HepG2 (cell line): ENCODE data around the gene C22orf39. TPM values are rescaled to one million over a fixed set of nuclear protein-coding genes. Genes with fewer than 3 reads are reported as not detected.

ENCODE experiments used
- ATAC-seq: fragments of 200-7000 bp; cut with Tn5 transposase; 3 replicates; pipeline ENCODE4 v1.9.1; 2020; ENCODE audit warnings: mild to moderate bottlenecking, moderate library complexity
- BruUV-seq: library from RNA; stranded (reverse); fragments of 400-500 nt; replicated peaks from 2 replicates; lab custom pipeline; 2021; lab: Mats Ljungman, UMichigan
- CTCF ChIA-PET: fragments of 300-600 bp; formaldehyde crosslinking; extraction: SDS; loops from one replicate; lab custom pipeline; 2021; ENCODE audit warnings: low total read pairs, inconsistent platforms, low intra/inter-chr PET ratio; lab: Yijun Ruan, JAX
- POLR2A ChIA-PET: fragments of 350-600 bp; sonication (Branson Sonifier 250); formaldehyde crosslinking; loops from one replicate; lab custom pipeline; 2020; ENCODE audit warnings: antibody characterized with exemption, inconsistent platforms; lab: Yijun Ruan, JAX
- DNase-seq: peaks from one replicate; pipeline ENCODE4 v3.0.0-alpha.2; 2015; ENCODE audit warnings: low spot score
- FAIRE-seq: peaks from 3 replicates; lab custom pipeline; 2011; peaks lifted over from hg19 to GRCh38; lab: Jason Lieb, UNC
- H2AFZ ChIP-seq: one replicate; pipeline ENCODE4 v1.6.1; 2011; ENCODE audit warnings: low read length, inconsistent platforms
- H3K27ac ChIP-seq: fragments of 300-600 bp; 3 replicates; pipeline ENCODE4 v1.8.0; 2011; ENCODE audit warnings: mixed run types, mild to moderate bottlenecking, mixed read lengths, low read length, inconsistent platforms; ENCODE audit not compliant: insufficient read depth; ENCODE audit errors: extremely low read length
- H3K27me3 ChIP-seq, 2 experiments: fragments of 200-600 bp in 1 of 2; 2 replicates in 1 of 2; 3 replicates in 1 of 2; pipeline versions ENCODE4 v1.6.0 to v1.8.0; 2011; ENCODE audit warnings: low read length in 2 of 2, mild to moderate bottlenecking in 2 of 2, moderate library complexity in 2 of 2, inconsistent platforms in 1 of 2; ENCODE audit not compliant: insufficient read depth in 2 of 2, control insufficient read depth in 1 of 2
- H3K36me3 ChIP-seq, 2 experiments: fragments of 200-600 bp in 1 of 2; replicated peaks in 1 of 2; 2 replicates in 1 of 2; 3 replicates in 1 of 2; pipeline versions ENCODE4 v1.5.1 to v1.8.0; 2011; ENCODE audit warnings: low read length in 2 of 2, inconsistent platforms in 1 of 2; ENCODE audit not compliant: insufficient read depth in 2 of 2, control insufficient read depth in 1 of 2
- H3K4me1 ChIP-seq: 2 replicates; pipeline ENCODE4 v1.5.1; 2012; ENCODE audit warnings: low read length, inconsistent platforms; ENCODE audit not compliant: insufficient read depth
- H3K4me2 ChIP-seq: 2 replicates; pipeline ENCODE4 v1.6.0; 2011; ENCODE audit warnings: low read depth, low read length, inconsistent platforms
- H3K4me3 ChIP-seq, 3 experiments: fragments of 200-600 bp in 1 of 3; sonication (generic), shearing (Covaris generic) in 1 of 3; replicated peaks in 1 of 3; 2 replicates each; pipeline ENCODE4 v1.5.1; 2011 to 2016; ENCODE audit warnings: low read length in 3 of 3, inconsistent platforms in 2 of 3, low read depth in 2 of 3, mild to moderate bottlenecking in 2 of 3, control low read depth in 1 of 3, mixed read lengths in 1 of 3; ENCODE audit not compliant: insufficient read depth in 1 of 3
- H3K79me2 ChIP-seq: one replicate; pipeline ENCODE4 v1.6.1; 2011; ENCODE audit warnings: low read length, inconsistent platforms; ENCODE audit not compliant: insufficient read depth
- H3K9ac ChIP-seq: 2 replicates; pipeline ENCODE4 v1.6.0; 2011; ENCODE audit warnings: mild to moderate bottlenecking, low read depth, low read length, inconsistent platforms; ENCODE audit not compliant: insufficient read depth
- H3K9me3 ChIP-seq: 2 replicates; pipeline ENCODE4 v1.5.1; 2012; ENCODE audit warnings: mild to moderate bottlenecking, low read length
- H4K20me1 ChIP-seq: 2 replicates; pipeline ENCODE4 v1.6.0; 2011; ENCODE audit warnings: inconsistent platforms, mild to moderate bottlenecking, low read length, moderate library complexity; ENCODE audit not compliant: insufficient read depth
- BCL6 ChIP-seq: IDR thresholded peaks from 2 replicates; pipeline ENCODE4 v1.6.1; 2016; ENCODE audit warnings: missing genetic modification reagents, missing compliant biosample characterization
- MBNL3 ChIP-seq: fragments of 250-450 bp; sonication (Bioruptor Pico); conservative IDR thresholded peaks from 2 replicates; pipeline ENCODE4 v1.8.0; 2022; ENCODE audit warnings: mild to moderate bottlenecking, inconsistent platforms
- RORA ChIP-seq: sonication (generic); formaldehyde crosslinking; IDR thresholded peaks from 2 replicates; pipeline ENCODE4 v1.5.0; 2020; ENCODE audit warnings: mild to moderate bottlenecking, missing genetic modification reagents, moderate library complexity
- SOX5 ChIP-seq: IDR thresholded peaks from 2 replicates; pipeline ENCODE4 v1.6.1; 2016; ENCODE audit warnings: borderline replicate concordance
- ZBTB38 ChIP-seq: sonication (generic); formaldehyde crosslinking; IDR thresholded peaks from 2 replicates; pipeline ENCODE4 v1.5.1; 2020; ENCODE audit warnings: mild to moderate bottlenecking, missing genetic modification reagents
- ZNF225 ChIP-seq: sonication (generic); formaldehyde crosslinking; IDR thresholded peaks from 2 replicates; pipeline ENCODE4 v1.4.0; 2020; ENCODE audit warnings: mild to moderate bottlenecking, missing genetic modification reagents
- ZNF749 ChIP-seq: sonication (generic); formaldehyde crosslinking; IDR thresholded peaks from 2 replicates; pipeline ENCODE4 v1.8.0; 2022; ENCODE audit warnings: mild to moderate bottlenecking, missing genetic modification reagents, moderate library complexity, borderline replicate concordance
- ZNF839 ChIP-seq: sonication (generic); formaldehyde crosslinking; IDR thresholded peaks from 2 replicates; pipeline ENCODE4 v1.4.0; 2020; ENCODE audit warnings: missing genetic modification reagents, mild to moderate bottlenecking, borderline replicate concordance
- WGBS: methylation state at CpG from one replicate; pipeline ENCODE4 v1.1.6; 2017; ENCODE audit warnings: low lambda C conversion rate; 5-methylcytosine and 5-hydroxymethylcytosine counted together
- in situ Hi-C: cut with HindIII; loops from 2 replicates; pipeline ENCODE4 v1.10.0; 2017; ENCODE audit warnings: low pct_unique_long_range_greater_than_20kb; ENCODE audit not compliant: extremely low pct_ligation_motif_present
- intact Hi-C: fragments of 100-400 bp; cut with micrococcal nuclease; formaldehyde crosslinking; loops from one replicate; pipeline ENCODE4 v1.10.0; 2022; ENCODE audit not compliant: unreplicated experiment
- polyA plus RNA-seq, 8 experiments: library from polyadenylated mRNA; depleted of rRNA in 3 of 8; stranded (reverse) in 7 of 8; unstranded in 1 of 8; fragments of >200 nt; fragmentation: Illumina TruSeq in 4 of 8; extraction: Trizol in 4 of 8; gene quantifications; 2 replicates each; pipeline versions ENCODE4 v1.2.1 to v1.2.3, GENCODE V29; 2011 to 2016; ENCODE audit warnings: low read depth in 4 of 8, missing spikeins in 1 of 8, mixed read lengths in 1 of 8; ENCODE audit not compliant: insufficient read depth in 1 of 8
- total RNA-seq, 5 experiments: library from RNA; depleted of rRNA; stranded (reverse); fragments of >200 nt; fragmentation: Illumina TruSeq; extraction: Trizol; gene quantifications; 2 replicates each; pipeline ENCODE4 v1.2.3, GENCODE V29; 2016; ENCODE audit warnings: low read depth in 1 of 5
- TF ChIP-seq, protein P1 (sequence below), 2 experiments: fragments of 450-650 bp in 1 of 2; sonication (generic) in 1 of 2; formaldehyde crosslinking in 1 of 2; IDR thresholded peaks; 2 replicates each; pipeline versions ENCODE4 v1.6.1 to v1.8.0; 2016 to 2022; ENCODE audit warnings: antibody characterized with exemption in 1 of 2, mild to moderate bottlenecking in 1 of 2, missing genetic modification reagents in 1 of 2
- TF ChIP-seq, protein P2 (sequence below): sonication (generic); formaldehyde crosslinking; conservative IDR thresholded peaks from 2 replicates; pipeline ENCODE4 v1.4.0; 2020; ENCODE audit warnings: missing genetic modification reagents
- TF ChIP-seq, protein P3 (sequence below): sonication (generic); formaldehyde crosslinking; IDR thresholded peaks from 2 replicates; pipeline ENCODE4 v1.4.0; 2020; ENCODE audit warnings: mild to moderate bottlenecking, missing genetic modification reagents

C22orf39 gene
- total and polyA plus RNA-seq, 2 of the 13 experiments (the other 11 are each of a cell fraction or from before 2014, with no cell fraction given), result 23.4 to 26.4 TPM

DNA sequence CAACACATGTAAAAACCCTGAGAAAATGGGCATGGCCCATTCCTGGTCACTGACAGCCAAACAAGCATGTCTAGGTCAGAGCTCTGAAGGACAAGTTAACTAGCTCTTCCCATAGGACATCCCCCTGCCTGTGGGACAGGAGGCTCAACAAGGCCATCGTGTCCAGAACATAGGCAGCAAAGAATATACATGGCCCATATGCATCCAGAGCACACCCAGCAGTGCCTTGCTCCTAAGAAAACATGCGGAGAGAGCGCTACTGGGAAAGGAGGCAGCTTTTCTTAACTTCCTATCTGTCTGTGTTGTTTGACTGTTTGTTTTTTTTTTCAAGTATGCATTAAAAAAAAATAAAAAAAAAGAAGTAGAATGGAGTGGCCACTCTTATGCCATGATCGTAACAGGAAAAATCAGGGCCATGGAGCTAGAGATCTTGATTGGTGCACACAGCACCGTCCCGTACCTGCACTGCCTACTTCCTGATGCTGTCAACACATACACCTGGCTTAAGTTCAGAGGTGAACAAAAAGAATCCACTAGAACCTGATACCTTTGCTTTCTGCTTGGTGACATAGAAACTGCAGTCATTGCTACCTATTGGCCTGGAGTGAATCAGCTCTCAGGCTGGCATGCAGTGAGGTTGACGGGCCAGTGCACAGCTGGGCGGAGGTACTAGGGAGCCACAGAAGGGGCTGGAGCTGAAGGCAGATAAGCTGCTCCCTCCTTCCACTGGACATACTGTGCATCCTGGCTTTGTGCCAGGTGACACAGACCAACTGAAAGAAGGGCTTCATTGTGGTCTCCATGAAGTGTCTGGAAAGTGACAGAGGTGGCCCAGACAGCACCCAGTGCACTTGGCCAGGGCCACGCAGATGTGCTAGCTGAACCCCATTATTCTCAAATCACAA, 19.6 kb upstream of the C22orf39 start:
- Histone ChIP-seq H3K4me3 (no peak overlapping the region), H3K79me2 (no peaks in the 10 kb centered on the region), H3K4me2 (no peak overlapping the region), H3K9me3 (no peaks in the 10 kb centered on the region), H3K9ac (no peak overlapping the region), H4K20me1 (no peaks in the 10 kb centered on the region), H3K27me3 (no peaks in the 10 kb centered on the region), H2AFZ (no peak overlapping the region), H3K4me1 (no peaks in the 10 kb centered on the region), H3K36me3 (peaks cover 35 to 88% of the 10 kb centered on the region in 2 experiments), H3K27ac (no peak overlapping the region)
- ATAC-seq (no peak), FAIRE-seq (no peak), DNase-seq (no peak)
- ChIA-PET CTCF (no interaction called here), POLR2A (no interaction called here)
- intact Hi-C loops (no loop called here), in situ Hi-C loops (no loop called here)
- no TSS peak for BruUV-seq
- WGBS, result 97% methylated on average over 9 of the region's 9 CpGs
- TF ChIP-seq, protein P1, sequence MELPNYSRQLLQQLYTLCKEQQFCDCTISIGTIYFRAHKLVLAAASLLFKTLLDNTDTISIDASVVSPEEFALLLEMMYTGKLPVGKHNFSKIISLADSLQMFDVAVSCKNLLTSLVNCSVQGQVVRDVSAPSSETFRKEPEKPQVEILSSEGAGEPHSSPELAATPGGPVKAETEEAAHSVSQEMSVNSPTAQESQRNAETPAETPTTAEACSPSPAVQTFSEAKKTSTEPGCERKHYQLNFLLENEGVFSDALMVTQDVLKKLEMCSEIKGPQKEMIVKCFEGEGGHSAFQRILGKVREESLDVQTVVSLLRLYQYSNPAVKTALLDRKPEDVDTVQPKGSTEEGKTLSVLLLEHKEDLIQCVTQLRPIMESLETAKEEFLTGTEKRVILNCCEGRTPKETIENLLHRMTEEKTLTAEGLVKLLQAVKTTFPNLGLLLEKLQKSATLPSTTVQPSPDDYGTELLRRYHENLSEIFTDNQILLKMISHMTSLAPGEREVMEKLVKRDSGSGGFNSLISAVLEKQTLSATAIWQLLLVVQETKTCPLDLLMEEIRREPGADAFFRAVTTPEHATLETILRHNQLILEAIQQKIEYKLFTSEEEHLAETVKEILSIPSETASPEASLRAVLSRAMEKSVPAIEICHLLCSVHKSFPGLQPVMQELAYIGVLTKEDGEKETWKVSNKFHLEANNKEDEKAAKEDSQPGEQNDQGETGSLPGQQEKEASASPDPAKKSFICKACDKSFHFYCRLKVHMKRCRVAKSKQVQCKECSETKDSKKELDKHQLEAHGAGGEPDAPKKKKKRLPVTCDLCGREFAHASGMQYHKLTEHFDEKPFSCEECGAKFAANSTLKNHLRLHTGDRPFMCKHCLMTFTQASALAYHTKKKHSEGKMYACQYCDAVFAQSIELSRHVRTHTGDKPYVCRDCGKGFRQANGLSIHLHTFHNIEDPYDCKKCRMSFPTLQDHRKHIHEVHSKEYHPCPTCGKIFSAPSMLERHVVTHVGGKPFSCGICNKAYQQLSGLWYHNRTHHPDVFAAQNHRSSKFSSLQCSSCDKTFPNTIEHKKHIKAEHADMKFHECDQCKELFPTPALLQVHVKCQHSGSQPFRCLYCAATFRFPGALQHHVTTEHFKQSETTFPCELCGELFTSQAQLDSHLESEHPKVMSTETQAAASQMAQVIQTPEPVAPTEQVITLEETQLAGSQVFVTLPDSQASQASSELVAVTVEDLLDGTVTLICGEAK (IDR thresholded peaks at IDR 0.05), result no peak
- TF ChIP-seq, protein P1 (CRISPR knock-in tag; IDR thresholded peaks at IDR 0.05), result no peak
- TF ChIP-seq ZBTB38 (CRISPR knock-in tag) (no peak), ZNF749 (CRISPR knock-in tag) (no peak), ZNF225 (no peak), SOX5 (no peak), ZNF839 (CRISPR knock-in tag) (no peak), MBNL3 (no peak), BCL6 (CRISPR knock-in tag) (no peak), RORA (CRISPR knock-in tag) (no peak)
- TF ChIP-seq, protein P2, sequence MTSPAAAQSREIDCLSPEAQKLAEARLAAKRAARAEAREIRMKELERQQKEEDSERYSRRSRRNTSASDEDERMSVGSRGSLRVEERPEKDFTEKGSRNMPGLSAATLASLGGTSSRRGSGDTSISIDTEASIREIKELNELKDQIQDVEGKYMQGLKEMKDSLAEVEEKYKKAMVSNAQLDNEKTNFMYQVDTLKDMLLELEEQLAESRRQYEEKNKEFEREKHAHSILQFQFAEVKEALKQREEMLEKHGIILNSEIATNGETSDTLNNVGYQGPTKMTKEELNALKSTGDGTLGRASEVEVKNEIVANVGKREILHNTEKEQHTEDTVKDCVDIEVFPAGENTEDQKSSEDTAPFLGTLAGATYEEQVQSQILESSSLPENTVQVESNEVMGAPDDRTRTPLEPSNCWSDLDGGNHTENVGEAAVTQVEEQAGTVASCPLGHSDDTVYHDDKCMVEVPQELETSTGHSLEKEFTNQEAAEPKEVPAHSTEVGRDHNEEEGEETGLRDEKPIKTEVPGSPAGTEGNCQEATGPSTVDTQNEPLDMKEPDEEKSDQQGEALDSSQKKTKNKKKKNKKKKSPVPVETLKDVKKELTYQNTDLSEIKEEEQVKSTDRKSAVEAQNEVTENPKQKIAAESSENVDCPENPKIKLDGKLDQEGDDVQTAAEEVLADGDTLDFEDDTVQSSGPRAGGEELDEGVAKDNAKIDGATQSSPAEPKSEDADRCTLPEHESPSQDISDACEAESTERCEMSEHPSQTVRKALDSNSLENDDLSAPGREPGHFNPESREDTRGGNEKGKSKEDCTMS (CRISPR knock-in tag), result no peak
- TF ChIP-seq, protein P3, sequence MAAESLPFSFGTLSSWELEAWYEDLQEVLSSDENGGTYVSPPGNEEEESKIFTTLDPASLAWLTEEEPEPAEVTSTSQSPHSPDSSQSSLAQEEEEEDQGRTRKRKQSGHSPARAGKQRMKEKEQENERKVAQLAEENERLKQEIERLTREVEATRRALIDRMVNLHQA, result no peak
